Lung (tissue), 12 donors: ENCODE measurements around the gene KLK11. TPM values are rescaled to one million over a fixed set of nuclear protein-coding genes. Genes with fewer than 3 reads are reported as not detected.

ENCODE experiments used
- ATAC-seq: fragments of 200-7000 bp; cut with Tn5 transposase; one replicate; pipeline ENCODE4 v1.9.1; 2020; ENCODE audit warnings: moderate number of reproducible peaks; ENCODE audit not compliant: insufficient read depth, low FRiP score
- DNase-seq, 3 donors: peaks; one replicate each; pipeline ENCODE4 v3.0.0-alpha.2; 2013 to 2017
- H3K27ac ChIP-seq, 2 donors: one replicate each; pipeline ENCODE4 v1.5.1; 2013; ENCODE audit warnings: mild to moderate bottlenecking in 2 of 2, moderate library complexity in 2 of 2, control low read depth in 1 of 2, inconsistent platforms in 1 of 2, low read depth in 1 of 2, low read length in 1 of 2
- H3K27me3 ChIP-seq, 3 donors: one replicate each; pipeline ENCODE4 v1.5.1; 2013; ENCODE audit warnings: low read length in 2 of 3; ENCODE audit not compliant: control insufficient read depth in 3 of 3, insufficient read depth in 3 of 3
- H3K36me3 ChIP-seq, 4 donors: one replicate each; pipeline ENCODE4 v1.5.1; 2013; ENCODE audit warnings: low read length in 4 of 4, mild to moderate bottlenecking in 1 of 4, moderate library complexity in 1 of 4; ENCODE audit not compliant: control insufficient read depth in 4 of 4, insufficient read depth in 4 of 4
- H3K4me1 ChIP-seq, 5 donors: one replicate each; pipeline ENCODE4 v1.5.1; 2013; ENCODE audit warnings: low read length in 5 of 5, mild to moderate bottlenecking in 2 of 5, moderate library complexity in 1 of 5; ENCODE audit not compliant: control insufficient read depth in 5 of 5, insufficient read depth in 5 of 5
- H3K4me3 ChIP-seq: one replicate; pipeline ENCODE4 v1.5.1; 2013; ENCODE audit warnings: mild to moderate bottlenecking, control low read depth, moderate library complexity
- H3K9ac ChIP-seq, 2 donors: one replicate each; pipeline ENCODE4 v1.5.1; 2013; ENCODE audit warnings: low read length in 2 of 2, control low read depth in 1 of 2; ENCODE audit not compliant: insufficient read depth in 1 of 2
- H3K9me3 ChIP-seq, 4 donors: one replicate each; pipeline ENCODE4 v1.5.1; 2013; ENCODE audit warnings: low read length in 3 of 4, mild to moderate bottlenecking in 1 of 4, moderate library complexity in 1 of 4; ENCODE audit not compliant: control insufficient read depth in 4 of 4, insufficient read depth in 3 of 4
- WGBS, 2 donors: extraction: QIAGEN DNeasy Blood & Tissue Kit; methylation state at CpG; one replicate each; pipeline ENCODE4 v1.1.7; 2013; 5-methylcytosine and 5-hydroxymethylcytosine counted together
- polyA plus RNA-seq, 2 donors: library from polyadenylated mRNA; stranded (reverse); fragments of 200-250 nt; gene quantifications; one replicate each; pipeline ENCODE4 v1.2.1, GENCODE V29; 2013
- total RNA-seq, 2 donors: library from RNA; depleted of rRNA in 1 of 2; stranded (reverse); fragments of >200 nt in 1 of 2; gene quantifications; one replicate each; pipeline ENCODE4 v1.2.1, GENCODE V29; 2014 to 2021
- TF ChIP-seq, protein P1 (sequence below): IDR thresholded peaks from 2 replicates; pipeline ENCODE4 v1.5.1; 2012; ENCODE audit warnings: mild to moderate bottlenecking; ENCODE audit errors: control extremely low read depth, extremely low read depth
- donor health status: control.
- donor health status: control.
- donor health status: Bipolar disorder and iron deficiency.
- donor health status: healthy.
- donor health status: DM: yes; HTN: yes; CAD: no.

KLK11 gene
- total and polyA plus RNA-seq, 4 donors: 14.1 to 38.6 (median 19.5) TPM

GRCh38 chr19:51060336-51060735 is 33.9 kb upstream of the KLK11 start:
- Histone ChIP-seq H3K9ac (no peak overlapping the region), H3K27ac (no peak overlapping the region), H3K27me3 (peaks cover 0 to 4% (median 0%) of the 10 kb centered on the region in 3 donors), H3K4me1 (peaks cover 0 to 1% (median 0%) of the 10 kb centered on the region in 5 donors), H3K4me3 (no peak overlapping the region), H3K9me3 (peaks cover 0 to 7% (median 0%) of the 10 kb centered on the region in 4 donors), H3K36me3 (no peaks in the 10 kb centered on the region)
- WGBS, 2 donors: 65 to 80% methylated on average over 4 of the region's 4 CpGs
- TF ChIP-seq, protein P1, sequence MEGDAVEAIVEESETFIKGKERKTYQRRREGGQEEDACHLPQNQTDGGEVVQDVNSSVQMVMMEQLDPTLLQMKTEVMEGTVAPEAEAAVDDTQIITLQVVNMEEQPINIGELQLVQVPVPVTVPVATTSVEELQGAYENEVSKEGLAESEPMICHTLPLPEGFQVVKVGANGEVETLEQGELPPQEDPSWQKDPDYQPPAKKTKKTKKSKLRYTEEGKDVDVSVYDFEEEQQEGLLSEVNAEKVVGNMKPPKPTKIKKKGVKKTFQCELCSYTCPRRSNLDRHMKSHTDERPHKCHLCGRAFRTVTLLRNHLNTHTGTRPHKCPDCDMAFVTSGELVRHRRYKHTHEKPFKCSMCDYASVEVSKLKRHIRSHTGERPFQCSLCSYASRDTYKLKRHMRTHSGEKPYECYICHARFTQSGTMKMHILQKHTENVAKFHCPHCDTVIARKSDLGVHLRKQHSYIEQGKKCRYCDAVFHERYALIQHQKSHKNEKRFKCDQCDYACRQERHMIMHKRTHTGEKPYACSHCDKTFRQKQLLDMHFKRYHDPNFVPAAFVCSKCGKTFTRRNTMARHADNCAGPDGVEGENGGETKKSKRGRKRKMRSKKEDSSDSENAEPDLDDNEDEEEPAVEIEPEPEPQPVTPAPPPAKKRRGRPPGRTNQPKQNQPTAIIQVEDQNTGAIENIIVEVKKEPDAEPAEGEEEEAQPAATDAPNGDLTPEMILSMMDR: no peak
- ATAC-seq (no peak), DNase-seq (no peak)

GRCh38 chr19:51059715-51060114 is 33.3 kb upstream of the KLK11 start:
- no peaks in the 10 kb centered on the region for H3K4me1 ChIP-seq
- H3K36me3 ChIP-seq: no peaks in the 10 kb centered on the region
- ATAC-seq: no peak
- no peak overlapping the region for H3K9ac ChIP-seq
- DNase-seq: no peak
- no peaks in the 10 kb centered on the region for H3K27me3 ChIP-seq
- peaks cover 0 to 6% (median 0%) of the 10 kb centered on the region in 4 donors for H3K9me3 ChIP-seq
- no peak overlapping the region for H3K27ac ChIP-seq
- no peak overlapping the region for H3K4me3 ChIP-seq
- 80 to 81% methylated on average over 7 of the region's 7 CpGs for WGBS, 2 donors
- TF ChIP-seq, protein P1: no peak

- Histone ChIP-seq H3K36me3 (no peaks in the 10 kb centered on the region), H3K9ac (no peak overlapping the region), H3K27ac (no peak overlapping the region), H3K4me1 (no peaks in the 10 kb centered on the region), H3K4me3 (no peak overlapping the region), H3K9me3 (peaks cover 0 to 2% (median 0%) of the 10 kb centered on the region in 4 donors), H3K27me3 (no peaks in the 10 kb centered on the region)
- DNase-seq (no peak), ATAC-seq (no peak)
- TF ChIP-seq, protein P1: no peak
These were observed 29.4 kb upstream of the KLK11 start for GRCh38 chr19:51055866-51056265.

- no peak for DNase-seq
- Histone ChIP-seq H3K4me3 (no peak overlapping the region), H3K9me3 (peaks cover 0 to 2% (median 0%) of the 10 kb centered on the region in 4 donors), H3K36me3 (no peaks in the 10 kb centered on the region), H3K9ac (no peak overlapping the region), H3K27me3 (no peaks in the 10 kb centered on the region), H3K4me1 (no peaks in the 10 kb centered on the region), H3K27ac (no peak overlapping the region)
- no peak for ATAC-seq
- WGBS, 2 donors: 12 to 14% methylated on average over 4 of the region's 4 CpGs
- TF ChIP-seq, protein P1: no peak
These were observed 20.6 kb upstream of the KLK11 start for GRCh38 chr19:51047031-51047335.
